Neural crest cell (in vitro differentiated cells): Measurements from ENCODE around the gene PLA2G2A. TPM values are rescaled to one million over a fixed set of nuclear protein-coding genes. Genes with fewer than 3 reads are reported as not detected.

Source experiments
- DNase-seq: peaks from one replicate; pipeline ENCODE4 v3.0.0; 2021; ENCODE audit warnings: low read depth, mixed read lengths, low spot score
- H3K27ac Mint-ChIP-seq: one replicate; pipeline ENCODE4 v1.8.0; 2021; ENCODE audit warnings: mild to moderate bottlenecking, mixed read lengths; ENCODE audit not compliant: unreplicated experiment
- H3K27me3 Mint-ChIP-seq: 2 replicates; pipeline ENCODE4 v1.8.0; 2021; ENCODE audit warnings: low read depth, mild to moderate bottlenecking, mixed read lengths
- H3K36me3 Mint-ChIP-seq: 2 replicates; pipeline ENCODE4 v1.8.0; 2021; ENCODE audit warnings: low read depth, mild to moderate bottlenecking, mixed read lengths
- H3K4me1 Mint-ChIP-seq: 2 replicates; pipeline ENCODE4 v1.8.0; 2021; ENCODE audit warnings: mixed read lengths
- H3K4me3 Mint-ChIP-seq: one replicate; pipeline ENCODE4 v1.8.0; 2021; ENCODE audit warnings: mild to moderate bottlenecking, mixed read lengths
- H3K9me3 Mint-ChIP-seq: 2 replicates; pipeline ENCODE4 v1.8.0; 2021; ENCODE audit warnings: mixed read lengths
- CTCF ChIP-seq: fragments of 200-600 bp; sonication (generic); conservative IDR thresholded peaks from 2 replicates; pipeline ENCODE4 v1.5.0; 2021; ENCODE audit warnings: antibody characterized with exemption, mild to moderate bottlenecking
- total RNA-seq: library from RNA; stranded (reverse); gene quantifications from 2 replicates; pipeline ENCODE4 v1.2.1, GENCODE V29; 2021

The PLA2G2A gene
- total RNA-seq, 1 donor from 2014 or later, result not detected

GRCh38 chr1:19957779-19958178, 21.6 kb downstream of the PLA2G2A start:
- peaks cover 7% of the 10 kb centered on the region for H3K9me3 Mint-ChIP-seq
- H3K4me1 Mint-ChIP-seq, result no peaks in the 10 kb centered on the region
- no peak overlapping the region for H3K27ac Mint-ChIP-seq
- H3K27me3 Mint-ChIP-seq, result peaks cover 39% of the 10 kb centered on the region
- H3K36me3 Mint-ChIP-seq, result no peaks in the 10 kb centered on the region
- DNase-seq, result no peak
- H3K4me3 Mint-ChIP-seq, result no peak overlapping the region
- no peak for TF ChIP-seq CTCF

- no peak overlapping the region for H3K4me3 Mint-ChIP-seq
- TF ChIP-seq CTCF, result no peak
- H3K4me1 Mint-ChIP-seq, result no peaks in the 10 kb centered on the region
- peaks cover 31% of the 10 kb centered on the region for H3K27me3 Mint-ChIP-seq
- no peak for DNase-seq
- no peak overlapping the region for H3K27ac Mint-ChIP-seq
- H3K36me3 Mint-ChIP-seq, result no peaks in the 10 kb centered on the region
- H3K9me3 Mint-ChIP-seq, result peaks cover 10% of the 10 kb centered on the region
Observed at GRCh38 chr1:19955534-19956170, 23.8 kb downstream of the PLA2G2A start.

GRCh38 chr1:19954059-19954458, 25.4 kb downstream of the PLA2G2A start:
- Mint-ChIP-seq H3K36me3 (no peaks in the 10 kb centered on the region), H3K27me3 (peaks cover 31% of the 10 kb centered on the region), H3K4me3 (no peak overlapping the region), H3K27ac (no peak overlapping the region), H3K9me3 (peaks cover 10% of the 10 kb centered on the region), H3K4me1 (peaks cover 3% of the 10 kb centered on the region)
- DNase-seq, result no peak
- no peak for TF ChIP-seq CTCF

GRCh38 chr1:19949016-19949415, 30.4 kb downstream of the PLA2G2A start:
- no peak for DNase-seq
- no peak overlapping the region for H3K27ac Mint-ChIP-seq

GRCh38 chr1:19946971-19947370, 32.4 kb downstream of the PLA2G2A start:
- Mint-ChIP-seq H3K4me3 (no peak overlapping the region), H3K27ac (no peak overlapping the region), H3K27me3 (no peaks in the 10 kb centered on the region), H3K36me3 (peaks cover 3% of the 10 kb centered on the region), H3K4me1 (peaks cover 3% of the 10 kb centered on the region), H3K9me3 (no peaks in the 10 kb centered on the region)
- no peak for TF ChIP-seq CTCF
- DNase-seq, result no peak

More at GRCh38 chr1:19949016-19949415, 30.4 kb downstream of the PLA2G2A start:
- no peaks in the 10 kb centered on the region for H3K36me3 Mint-ChIP-seq
- H3K27me3 Mint-ChIP-seq, result peaks cover 7% of the 10 kb centered on the region
- TF ChIP-seq CTCF, result no peak
- H3K4me1 Mint-ChIP-seq, result peaks cover 3% of the 10 kb centered on the region
- H3K9me3 Mint-ChIP-seq, result peaks cover 3% of the 10 kb centered on the region
- H3K4me3 Mint-ChIP-seq, result no peak overlapping the region
